ENCODE data around the gene OR52N4.
"Not testable (repeated sequence)": the region's sequence is repeated elsewhere in the genome, so short reads cannot be mapped to it uniquely, and the experiment has no call there.

OR52N4 gene

DNA sequence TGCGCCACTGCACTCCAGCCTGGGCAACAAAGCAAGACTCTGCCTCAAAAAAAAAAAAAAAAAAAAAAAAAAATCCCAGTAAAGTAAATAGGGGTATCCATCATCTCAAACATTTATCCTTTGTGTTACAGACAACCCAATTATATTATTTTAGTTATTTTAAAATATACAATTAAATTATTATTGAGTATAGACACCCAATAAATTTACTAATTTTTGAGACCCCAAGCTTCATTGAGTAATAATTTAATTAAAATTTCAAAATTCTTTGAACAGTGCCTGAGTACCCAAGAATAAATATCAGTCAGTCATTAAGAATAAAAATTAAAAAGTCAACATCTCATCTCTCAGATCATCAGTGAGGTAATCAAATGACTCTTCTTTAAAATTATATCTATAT is at the start of gene OR52N4:
Gene OR52N4 (plus strand): TSS at position 301 of the 400 bp plus-strand sequence. CDS start 498 bp downstream, outside the sequence.
- DNase-seq (ENCODE audit: low read depth in 2 of 2) = no peak

DNA sequence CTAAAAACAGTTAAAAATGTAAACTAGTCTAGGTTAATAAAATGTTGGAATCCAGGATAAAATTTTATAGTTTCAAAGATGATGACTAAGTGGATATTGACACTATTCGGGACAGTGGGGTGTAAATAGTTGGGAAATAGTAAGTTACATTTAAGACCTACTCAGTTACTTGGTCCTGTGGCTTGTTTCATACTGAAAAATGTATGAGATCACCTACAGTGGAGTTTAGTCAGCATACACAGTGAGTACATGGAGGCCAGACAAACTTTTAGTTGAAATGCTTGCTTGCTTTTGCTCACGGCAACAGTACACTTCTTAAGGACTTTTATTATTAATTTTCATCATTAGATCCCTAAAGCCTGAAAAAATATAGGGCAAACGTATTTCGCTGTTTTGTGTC is 48.4 kb upstream of the OR52N4 start:
- DNase-seq (ENCODE audit: low read depth in 2 of 2) = no peak

DNA sequence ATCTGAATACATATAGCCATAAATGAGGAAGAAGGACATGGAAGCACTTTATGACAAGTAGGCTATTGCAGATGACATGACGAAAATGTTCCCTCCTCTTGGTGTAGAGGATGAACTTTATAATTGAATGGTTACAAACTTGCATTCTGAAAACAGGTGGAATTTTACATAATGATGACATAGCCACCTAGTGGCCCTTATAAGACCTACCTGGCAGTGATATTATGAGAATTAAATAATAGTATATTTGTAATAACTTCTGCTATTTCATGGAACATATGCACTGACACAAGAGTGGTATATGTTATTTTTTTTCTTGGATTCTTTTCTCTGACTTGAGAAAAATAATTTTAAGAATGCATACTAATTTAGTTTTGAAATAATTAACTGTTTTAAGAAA is 41.5 kb upstream of the OR52N4 start:
- DNase-seq (ENCODE audit: low read depth in 2 of 2) = no peak

DNA sequence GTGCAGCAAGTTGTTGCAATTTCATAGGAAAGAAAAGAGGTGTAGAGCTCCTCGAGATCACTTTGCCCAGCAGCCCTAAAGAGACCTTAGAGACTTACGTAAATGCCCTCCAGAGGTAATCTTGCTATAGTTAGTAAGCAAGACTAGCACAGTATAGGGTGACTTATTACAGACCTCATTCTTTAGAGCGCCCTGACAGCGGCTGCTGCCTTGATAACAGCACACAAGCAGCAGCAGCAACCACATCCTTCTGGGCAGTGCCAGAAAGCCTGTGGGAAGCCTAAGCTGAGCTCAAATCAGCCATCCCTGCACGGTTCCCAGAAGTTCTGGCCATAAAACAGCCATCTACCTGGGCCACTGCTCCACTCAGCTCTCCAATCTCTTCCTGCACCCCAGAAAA is 40.3 kb upstream of the OR52N4 start:
- no peak for DNase-seq (ENCODE audit: low read depth in 2 of 2)

- not testable (repeated sequence) for DNase-seq (ENCODE audit: low read depth in 2 of 2)
Observed at GRCh38 chr11:5716518-5716917, 37.5 kb upstream of the OR52N4 start.

- DNase-seq (ENCODE audit: low read depth in 2 of 2) = no peak
Observed at GRCh38 chr11:5719703-5720495, 34.1 kb upstream of the OR52N4 start.

- DNase-seq (ENCODE audit: low read depth in 2 of 2) = no peak
Observed at GRCh38 chr11:5722622-5723021, 31.4 kb upstream of the OR52N4 start.

DNA sequence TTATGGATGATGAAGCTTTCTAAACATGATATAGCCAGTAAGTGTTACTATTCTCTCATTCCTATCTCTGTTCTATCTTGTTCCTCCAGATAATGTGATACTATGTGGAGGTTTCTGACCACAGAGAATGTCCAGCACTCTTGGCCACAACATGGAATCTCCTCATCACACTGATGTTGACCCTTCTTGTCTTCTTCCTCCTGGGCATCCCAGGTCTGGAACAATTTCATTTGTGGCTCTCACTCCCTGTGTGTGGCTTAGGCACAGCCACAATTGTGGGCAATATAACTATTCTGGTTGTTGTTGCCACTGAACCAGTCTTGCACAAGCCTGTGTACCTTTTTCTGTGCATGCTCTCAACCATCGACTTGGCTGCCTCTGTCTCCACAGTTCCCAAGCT is 27.7 kb upstream of the OR52N4 start:
- DNase-seq (ENCODE audit: low read depth in 2 of 2) = no peak

- no peak for DNase-seq (ENCODE audit: low read depth in 2 of 2)
Observed at GRCh38 chr11:5727691-5728090, 26.4 kb upstream of the OR52N4 start.

DNA sequence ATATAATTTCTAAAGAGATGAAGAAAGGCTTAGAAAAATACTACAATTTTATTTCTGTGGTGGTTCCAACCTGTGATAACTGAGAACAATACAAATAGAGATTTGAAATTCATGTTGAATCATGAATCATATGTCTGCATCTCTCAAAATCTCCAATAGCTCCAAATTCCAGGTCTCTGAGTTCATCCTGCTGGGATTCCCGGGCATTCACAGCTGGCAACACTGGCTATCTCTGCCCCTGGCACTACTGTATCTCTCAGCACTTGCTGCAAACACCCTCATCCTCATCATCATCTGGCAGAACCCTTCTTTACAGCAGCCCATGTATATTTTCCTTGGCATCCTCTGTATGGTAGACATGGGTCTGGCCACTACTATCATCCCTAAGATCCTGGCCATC is 17.6 kb upstream of the OR52N4 start, which contains the start of gene OR56B1:
Gene OR56B1 (plus strand): TSS at position 53 of the 400 bp plus-strand sequence. CDS start 69 bp downstream, at position 122.
- DNase-seq (ENCODE audit: low read depth in 2 of 2) = no peak

GRCh38 chr11:5737091-5737490 is 17.0 kb upstream of the OR52N4 start:
- DNase-seq (ENCODE audit: low read depth in 2 of 2) = no peak

DNA sequence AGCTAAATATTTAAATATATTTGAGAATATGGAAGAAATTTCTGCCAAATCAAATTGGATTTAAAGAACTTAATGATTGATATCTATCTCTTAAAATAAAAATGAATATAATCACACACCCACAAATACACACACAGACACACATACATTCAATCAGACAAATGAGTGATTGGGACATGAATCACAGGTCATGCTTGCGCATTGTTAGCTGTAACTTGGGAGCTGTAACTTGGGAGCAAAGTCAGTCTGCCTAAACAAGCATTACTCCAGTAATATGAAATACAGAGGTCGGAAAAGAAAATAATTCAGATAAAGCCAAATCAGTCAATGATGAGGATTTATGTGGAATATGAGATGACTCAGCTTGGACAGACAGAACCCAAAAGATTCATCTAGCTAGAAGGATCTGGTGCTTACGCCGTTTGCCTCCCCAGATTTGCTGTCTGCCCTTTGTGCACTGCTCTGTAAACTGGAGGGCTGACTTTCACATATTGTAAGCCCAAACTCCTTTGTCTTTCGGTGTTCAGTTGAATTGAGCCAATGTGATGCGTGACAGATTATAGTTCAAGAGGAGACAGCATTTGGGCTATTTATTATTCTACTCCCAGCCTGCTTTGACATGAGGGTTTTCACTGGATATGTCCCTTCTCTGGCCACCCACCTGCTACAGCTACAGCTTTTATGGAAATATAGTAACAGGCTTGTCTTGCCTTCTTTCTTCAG is 16.2 kb upstream of the OR52N4 start:
- no peak for DNase-seq (ENCODE audit: low read depth in 2 of 2)

DNA sequence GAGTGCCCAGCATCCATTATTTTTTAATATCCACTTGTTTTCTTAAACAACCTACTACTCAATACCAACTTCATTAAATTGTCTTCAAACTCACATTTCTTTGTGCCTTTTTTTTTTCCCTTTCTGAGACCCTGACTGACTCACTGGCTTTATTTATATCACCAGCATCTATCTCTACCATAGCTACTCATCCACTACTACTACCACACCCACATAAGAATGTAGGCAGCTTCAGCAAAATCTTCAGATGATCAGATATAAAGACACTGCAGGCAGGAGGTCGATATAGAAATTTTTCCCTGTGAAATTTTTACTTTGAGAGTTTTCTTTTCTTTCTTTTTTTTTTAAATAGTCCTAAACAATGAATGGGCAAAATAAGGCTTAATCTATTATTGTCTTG is 15.6 kb upstream of the OR52N4 start:
- no peak for DNase-seq (ENCODE audit: low read depth in 2 of 2)

- no peak for DNase-seq (ENCODE audit: low read depth in 2 of 2)
Observed at GRCh38 chr11:5746614-5747013, 7.4 kb upstream of the OR52N4 start.

DNA sequence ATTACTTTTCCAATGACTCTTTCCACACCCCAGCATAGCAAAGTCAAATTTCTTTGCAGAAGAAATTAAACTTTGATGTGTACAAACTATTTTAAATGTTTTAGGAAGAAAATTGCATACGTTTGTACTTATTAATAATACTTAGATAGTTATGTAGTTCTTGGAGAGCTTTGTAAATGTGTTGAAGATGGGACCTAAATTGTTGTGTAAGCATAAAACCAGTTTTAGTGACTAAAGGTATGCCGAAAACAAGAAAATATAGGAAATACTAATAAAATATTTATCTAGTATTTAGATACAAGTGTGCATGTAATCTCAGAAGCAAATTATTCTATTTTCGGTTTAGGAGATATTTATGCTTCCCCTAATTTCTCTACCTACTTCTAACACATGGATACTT is 4.2 kb upstream of the OR52N4 start:
- no peak for DNase-seq (ENCODE audit: low read depth in 2 of 2)

- DNase-seq (ENCODE audit: low read depth in 2 of 2) = no peak
Observed at GRCh38 chr11:5767056-5767455, 13.0 kb downstream of the OR52N4 start.

GRCh38 chr11:5783255-5783654 is 29.2 kb downstream of the OR52N4 start, which contains the start of gene OR52N5:
Gene OR52N5 (minus strand): TSS chr11:5783355. CDS start chr11:5778634, 4,721 bp downstream.
- no peak for DNase-seq (ENCODE audit: low read depth in 2 of 2)

- no peak for DNase-seq (ENCODE audit: low read depth in 2 of 2)
Observed at GRCh38 chr11:5791165-5791564, 37.1 kb downstream of the OR52N4 start, which contains the start of gene OR52N1. Gene OR52N1 (minus strand): TSS chr11:5791265. CDS start chr11:5788816, 2,449 bp downstream.

DNA sequence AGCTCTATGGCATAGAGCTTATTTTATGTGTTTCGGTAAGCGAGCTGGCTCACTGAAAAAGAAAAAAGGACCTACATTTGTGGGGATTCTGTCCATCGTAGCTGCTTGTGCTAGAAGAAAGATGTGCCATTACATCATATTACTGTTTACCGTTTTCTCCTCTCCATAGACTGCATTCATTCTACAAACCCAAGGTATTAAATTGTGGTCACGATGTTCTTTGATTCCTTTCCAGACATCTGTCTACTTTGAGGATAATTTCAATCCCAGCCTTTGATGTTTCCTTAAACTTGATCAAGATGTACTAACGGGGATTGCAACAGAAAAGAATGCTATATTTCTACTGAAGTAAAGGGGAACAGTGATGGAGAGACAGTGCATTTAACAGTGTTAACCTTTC is 42.5 kb downstream of the OR52N4 start:
- no peak for DNase-seq (ENCODE audit: low read depth in 2 of 2)

- no peak for DNase-seq (ENCODE audit: low read depth in 2 of 2)
Observed at GRCh38 chr11:5803982-5804381, 49.9 kb downstream of the OR52N4 start.
